ENCODE results near the gene FHDC1.

The FHDC1 gene

GRCh38 chr4:152990471-152991131 is 54.5 kb downstream of the FHDC1 start:
- no peak overlapping the region for H3K9ac ChIP-seq (ENCODE audit: low read depth in 1 of 2, low read length in 2 of 2)

DNA sequence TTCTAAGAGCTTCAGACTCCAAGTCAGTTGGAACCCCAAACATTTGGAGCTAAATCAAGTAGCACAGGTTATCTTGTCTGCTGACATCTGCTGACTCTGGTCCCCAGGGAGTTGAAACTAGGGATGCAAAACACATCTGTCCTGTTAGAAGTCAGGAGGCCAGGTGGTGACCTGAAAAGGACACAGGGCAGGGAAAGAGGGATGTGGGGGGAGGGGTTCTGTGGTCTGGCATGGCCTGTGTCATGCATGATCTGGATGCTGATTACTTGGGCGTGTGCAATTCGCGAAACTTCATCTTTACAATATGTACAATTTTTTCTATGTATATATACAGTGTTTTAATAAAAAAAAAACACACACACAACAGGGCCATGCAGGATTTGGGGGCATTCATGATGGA is 55.3 kb downstream of the FHDC1 start:
- H3K27me3 ChIP-seq (ENCODE audit: control insufficient read depth in 1 of 2, insufficient read depth in 2 of 2, low read length in 2 of 2) = no peaks in the 10 kb centered on the region
- no peak overlapping the region for H3K4me3 ChIP-seq (ENCODE audit: low read depth in 1 of 2, low read length in 2 of 2)
- H3K9ac ChIP-seq (ENCODE audit: low read depth in 1 of 2, low read length in 2 of 2) = no peak overlapping the region
- H3K4me1 ChIP-seq (ENCODE audit: control insufficient read depth in 1 of 2, insufficient read depth in 2 of 2, low read length in 2 of 2) = peaks cover 12% of the 10 kb centered on the region in 2 donors
- no peaks in the 10 kb centered on the region for H3K36me3 ChIP-seq (ENCODE audit: control insufficient read depth in 1 of 2, insufficient read depth in 2 of 2, low read length in 2 of 2)
- H3K9me3 ChIP-seq (ENCODE audit: control insufficient read depth in 1 of 2, low read length in 2 of 2) = no peaks in the 10 kb centered on the region
- H3K27ac ChIP-seq (ENCODE audit: low read depth, low read length) = no peak overlapping the region

More at GRCh38 chr4:152990471-152991131, 54.5 kb downstream of the FHDC1 start:
- Histone ChIP-seq H3K27ac (ENCODE audit: low read depth, low read length) (no peak overlapping the region), H3K36me3 (ENCODE audit: control insufficient read depth in 1 of 2, insufficient read depth in 2 of 2, low read length in 2 of 2) (no peaks in the 10 kb centered on the region), H3K4me3 (ENCODE audit: low read depth in 1 of 2, low read length in 2 of 2) (no peak overlapping the region), H3K27me3 (ENCODE audit: control insufficient read depth in 1 of 2, insufficient read depth in 2 of 2, low read length in 2 of 2) (no peaks in the 10 kb centered on the region), H3K4me1 (ENCODE audit: control insufficient read depth in 1 of 2, insufficient read depth in 2 of 2, low read length in 2 of 2) (peaks cover 12% of the 10 kb centered on the region in 2 donors), H3K9me3 (ENCODE audit: control insufficient read depth in 1 of 2, low read length in 2 of 2) (no peaks in the 10 kb centered on the region)

DNA sequence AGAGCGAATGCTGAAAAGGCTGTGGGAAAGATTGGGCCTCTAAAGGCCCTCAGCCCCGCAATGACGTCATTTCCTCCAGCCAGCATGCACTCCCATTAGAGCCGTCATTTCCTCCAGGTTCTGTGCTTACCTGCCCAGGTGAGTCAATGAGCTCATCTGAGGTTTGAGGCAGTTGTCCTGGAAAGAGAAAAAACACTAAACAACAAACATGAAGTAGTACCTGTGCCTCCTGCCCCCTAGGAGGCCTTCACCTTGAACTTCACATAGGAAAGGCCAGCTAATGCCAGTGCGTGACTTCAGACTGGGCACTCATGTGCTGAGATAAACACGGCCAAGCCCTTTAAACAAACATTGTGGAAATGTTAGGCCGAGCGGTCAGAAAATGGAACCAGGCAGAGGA is 55.9 kb downstream of the FHDC1 start:
- H3K9ac ChIP-seq (ENCODE audit: low read depth in 1 of 2, low read length in 2 of 2) = no peak overlapping the region
- H3K4me3 ChIP-seq (ENCODE audit: low read depth in 1 of 2, low read length in 2 of 2) = no peak overlapping the region
- H3K36me3 ChIP-seq (ENCODE audit: control insufficient read depth in 1 of 2, insufficient read depth in 2 of 2, low read length in 2 of 2) = no peaks in the 10 kb centered on the region
- no peaks in the 10 kb centered on the region for H3K9me3 ChIP-seq (ENCODE audit: control insufficient read depth in 1 of 2, low read length in 2 of 2)
- H3K27ac ChIP-seq (ENCODE audit: low read depth, low read length) = no peak overlapping the region
- H3K27me3 ChIP-seq (ENCODE audit: control insufficient read depth in 1 of 2, insufficient read depth in 2 of 2, low read length in 2 of 2) = no peaks in the 10 kb centered on the region
- peaks cover 12% of the 10 kb centered on the region in 2 donors for H3K4me1 ChIP-seq (ENCODE audit: control insufficient read depth in 1 of 2, insufficient read depth in 2 of 2, low read length in 2 of 2)

- no peak overlapping the region for H3K9ac ChIP-seq (ENCODE audit: low read depth in 1 of 2, low read length in 2 of 2)
- H3K36me3 ChIP-seq (ENCODE audit: control insufficient read depth in 1 of 2, insufficient read depth in 2 of 2, low read length in 2 of 2) = no peaks in the 10 kb centered on the region
- no peak overlapping the region for H3K27ac ChIP-seq (ENCODE audit: low read depth, low read length)
- H3K9me3 ChIP-seq (ENCODE audit: control insufficient read depth in 1 of 2, low read length in 2 of 2) = no peaks in the 10 kb centered on the region
- H3K4me3 ChIP-seq (ENCODE audit: low read depth in 1 of 2, low read length in 2 of 2) = no peak overlapping the region
- H3K4me1 ChIP-seq (ENCODE audit: control insufficient read depth in 1 of 2, insufficient read depth in 2 of 2, low read length in 2 of 2) = peaks cover 12% of the 10 kb centered on the region in 2 donors
- no peaks in the 10 kb centered on the region for H3K27me3 ChIP-seq (ENCODE audit: control insufficient read depth in 1 of 2, insufficient read depth in 2 of 2, low read length in 2 of 2)
Observed at GRCh38 chr4:152992466-152992865, 56.3 kb downstream of the FHDC1 start.

DNA sequence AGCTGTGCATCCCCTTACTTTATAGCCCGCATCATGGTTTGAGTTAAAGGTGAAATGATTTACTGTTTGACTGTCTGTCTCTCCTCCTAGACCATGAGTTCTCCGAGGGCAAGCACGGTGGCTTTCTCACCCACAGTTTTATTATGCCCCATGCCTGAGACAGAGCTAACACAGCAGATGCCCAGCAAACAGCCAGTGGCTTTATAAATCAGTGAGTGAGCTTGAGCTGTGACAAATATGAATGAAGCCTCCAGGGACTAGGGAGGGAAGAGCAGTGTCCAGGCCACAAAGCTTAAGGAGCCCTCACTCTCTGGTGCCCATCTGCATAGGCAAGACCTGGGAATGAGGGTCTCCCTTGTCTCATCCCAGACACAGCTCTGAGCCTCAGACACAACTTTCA is 57.9 kb downstream of the FHDC1 start:
- Histone ChIP-seq H3K27ac (ENCODE audit: low read depth, low read length) (no peak overlapping the region), H3K4me1 (ENCODE audit: control insufficient read depth in 1 of 2, insufficient read depth in 2 of 2, low read length in 2 of 2) (peaks cover 6 to 8% of the 10 kb centered on the region in 2 donors), H3K9ac (ENCODE audit: low read depth in 1 of 2, low read length in 2 of 2) (no peak overlapping the region), H3K4me3 (ENCODE audit: low read depth in 1 of 2, low read length in 2 of 2) (no peak overlapping the region), H3K36me3 (ENCODE audit: control insufficient read depth in 1 of 2, insufficient read depth in 2 of 2, low read length in 2 of 2) (no peaks in the 10 kb centered on the region), H3K9me3 (ENCODE audit: control insufficient read depth in 1 of 2, low read length in 2 of 2) (no peaks in the 10 kb centered on the region), H3K27me3 (ENCODE audit: control insufficient read depth in 1 of 2, insufficient read depth in 2 of 2, low read length in 2 of 2) (no peaks in the 10 kb centered on the region)

GRCh38 chr4:152996111-152996571 is 60.0 kb downstream of the FHDC1 start:
- H3K27ac ChIP-seq (ENCODE audit: low read depth, low read length) = no peak overlapping the region
- no peak overlapping the region for H3K4me3 ChIP-seq (ENCODE audit: low read depth in 1 of 2, low read length in 2 of 2)
- no peaks in the 10 kb centered on the region for H3K27me3 ChIP-seq (ENCODE audit: control insufficient read depth in 1 of 2, insufficient read depth in 2 of 2, low read length in 2 of 2)
- H3K9me3 ChIP-seq (ENCODE audit: control insufficient read depth in 1 of 2, low read length in 2 of 2) = no peaks in the 10 kb centered on the region
- no peak overlapping the region for H3K9ac ChIP-seq (ENCODE audit: low read depth in 1 of 2, low read length in 2 of 2)
- no peaks in the 10 kb centered on the region for H3K36me3 ChIP-seq (ENCODE audit: control insufficient read depth in 1 of 2, insufficient read depth in 2 of 2, low read length in 2 of 2)
- peaks cover 5 to 9% of the 10 kb centered on the region in 2 donors for H3K4me1 ChIP-seq (ENCODE audit: control insufficient read depth in 1 of 2, insufficient read depth in 2 of 2, low read length in 2 of 2)

DNA sequence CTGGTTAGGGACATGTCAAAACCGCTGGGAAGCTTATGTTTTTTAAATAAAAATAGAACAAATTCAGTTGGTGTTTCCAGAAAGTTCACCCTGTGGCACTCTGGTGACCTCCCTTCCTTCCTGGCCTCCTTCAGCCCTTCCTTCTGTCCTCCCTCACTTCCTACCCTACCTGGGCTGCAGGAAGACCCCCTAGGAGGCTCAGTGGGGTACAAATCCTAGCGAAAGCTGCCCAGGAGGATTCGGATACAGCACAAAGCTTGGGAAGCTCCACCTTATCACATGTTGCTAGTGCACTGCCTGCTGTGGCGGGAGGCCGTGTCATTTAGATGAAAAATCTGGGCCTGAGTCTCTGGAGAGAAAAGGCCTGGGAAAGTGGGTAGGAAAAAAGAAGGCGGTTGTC is 60.5 kb downstream of the FHDC1 start:
- Histone ChIP-seq H3K27ac (ENCODE audit: low read depth, low read length) (no peak overlapping the region), H3K4me3 (ENCODE audit: low read depth in 1 of 2, low read length in 2 of 2) (no peak overlapping the region)

GRCh38 chr4:152997288-152997687 is 61.2 kb downstream of the FHDC1 start:
- Histone ChIP-seq H3K27me3 (ENCODE audit: control insufficient read depth in 1 of 2, insufficient read depth in 2 of 2, low read length in 2 of 2) (no peaks in the 10 kb centered on the region), H3K9ac (ENCODE audit: low read depth in 1 of 2, low read length in 2 of 2) (no peak overlapping the region), H3K27ac (ENCODE audit: low read depth, low read length) (no peak overlapping the region), H3K4me1 (ENCODE audit: control insufficient read depth in 1 of 2, insufficient read depth in 2 of 2, low read length in 2 of 2) (peaks cover 5 to 9% of the 10 kb centered on the region in 2 donors), H3K4me3 (ENCODE audit: low read depth in 1 of 2, low read length in 2 of 2) (no peak overlapping the region), H3K9me3 (ENCODE audit: control insufficient read depth in 1 of 2, low read length in 2 of 2) (no peaks in the 10 kb centered on the region), H3K36me3 (ENCODE audit: control insufficient read depth in 1 of 2, insufficient read depth in 2 of 2, low read length in 2 of 2) (no peaks in the 10 kb centered on the region)

More for the DNA sequence above, 60.5 kb downstream of the FHDC1 start:
- Histone ChIP-seq H3K9ac (ENCODE audit: low read depth in 1 of 2, low read length in 2 of 2) (no peak overlapping the region), H3K4me1 (ENCODE audit: control insufficient read depth in 1 of 2, insufficient read depth in 2 of 2, low read length in 2 of 2) (peaks cover 5 to 9% of the 10 kb centered on the region in 2 donors), H3K9me3 (ENCODE audit: control insufficient read depth in 1 of 2, low read length in 2 of 2) (no peaks in the 10 kb centered on the region), H3K27me3 (ENCODE audit: control insufficient read depth in 1 of 2, insufficient read depth in 2 of 2, low read length in 2 of 2) (no peaks in the 10 kb centered on the region), H3K36me3 (ENCODE audit: control insufficient read depth in 1 of 2, insufficient read depth in 2 of 2, low read length in 2 of 2) (no peaks in the 10 kb centered on the region)

- Histone ChIP-seq H3K27ac (ENCODE audit: low read depth, low read length) (no peak overlapping the region), H3K4me1 (ENCODE audit: control insufficient read depth in 1 of 2, insufficient read depth in 2 of 2, low read length in 2 of 2) (peaks cover 5 to 9% of the 10 kb centered on the region in 2 donors), H3K4me3 (ENCODE audit: low read depth in 1 of 2, low read length in 2 of 2) (no peak overlapping the region), H3K9ac (ENCODE audit: low read depth in 1 of 2, low read length in 2 of 2) (no peak overlapping the region), H3K27me3 (ENCODE audit: control insufficient read depth in 1 of 2, insufficient read depth in 2 of 2, low read length in 2 of 2) (no peaks in the 10 kb centered on the region), H3K36me3 (ENCODE audit: control insufficient read depth in 1 of 2, insufficient read depth in 2 of 2, low read length in 2 of 2) (no peaks in the 10 kb centered on the region), H3K9me3 (ENCODE audit: control insufficient read depth in 1 of 2, low read length in 2 of 2) (no peaks in the 10 kb centered on the region)
Observed at GRCh38 chr4:152997771-152998487, 61.8 kb downstream of the FHDC1 start.

- no peaks in the 10 kb centered on the region for H3K27me3 ChIP-seq (ENCODE audit: control insufficient read depth in 1 of 2, insufficient read depth in 2 of 2, low read length in 2 of 2)
- H3K27ac ChIP-seq (ENCODE audit: low read depth, low read length) = no peak overlapping the region
- no peak overlapping the region for H3K9ac ChIP-seq (ENCODE audit: low read depth in 1 of 2, low read length in 2 of 2)
- no peaks in the 10 kb centered on the region for H3K36me3 ChIP-seq (ENCODE audit: control insufficient read depth in 1 of 2, insufficient read depth in 2 of 2, low read length in 2 of 2)
- H3K4me3 ChIP-seq (ENCODE audit: low read depth in 1 of 2, low read length in 2 of 2) = no peak overlapping the region
- H3K9me3 ChIP-seq (ENCODE audit: control insufficient read depth in 1 of 2, low read length in 2 of 2) = no peaks in the 10 kb centered on the region
- peaks cover 5 to 9% of the 10 kb centered on the region in 2 donors for H3K4me1 ChIP-seq (ENCODE audit: control insufficient read depth in 1 of 2, insufficient read depth in 2 of 2, low read length in 2 of 2)
Observed at GRCh38 chr4:152998861-152999260, 62.7 kb downstream of the FHDC1 start.

Measured in duodenal mucosa (tissue), 2 donors.